ENCODE results near the gene PLCG1.

GRCh38 chr20:41198443-41198842 lies 61.1 kb downstream of the PLCG1 start:
- no peak for TF ChIP-seq SIN3A (conservative IDR thresholded peaks at IDR 0.05 in 1 of 2, IDR thresholded peaks at IDR 0.05 in 1 of 2; ENCODE audit: low read depth in 1 of 2, low read length in 2 of 2)
- TF ChIP-seq CHD1 (IDR thresholded peaks at IDR 0.05; ENCODE audit: low read depth, low read length), result no peak
- TF ChIP-seq CTCF (IDR thresholded peaks at IDR 0.05; ENCODE audit: control extremely low read depth in 1 of 3, insufficient read depth in 1 of 3, low read depth in 1 of 3, low read length in 3 of 3), result no peak
- no peak for TF ChIP-seq POLR2A (IDR thresholded peaks at IDR 0.05; ENCODE audit: control extremely low read depth in 1 of 2, low read depth in 2 of 2, low read length in 2 of 2)
- TF ChIP-seq EP300 (IDR thresholded peaks at IDR 0.05; ENCODE audit: borderline replicate concordance in 1 of 2, low read depth in 2 of 2, low read length in 2 of 2), result no peak
- no peak for TF ChIP-seq EZH2 (IDR thresholded peaks at IDR 0.05; ENCODE audit: low read depth, low read length, severe bottlenecking)
